ENCODE measurements around the gene ARHGEF16.

Gene ARHGEF16

DNA sequence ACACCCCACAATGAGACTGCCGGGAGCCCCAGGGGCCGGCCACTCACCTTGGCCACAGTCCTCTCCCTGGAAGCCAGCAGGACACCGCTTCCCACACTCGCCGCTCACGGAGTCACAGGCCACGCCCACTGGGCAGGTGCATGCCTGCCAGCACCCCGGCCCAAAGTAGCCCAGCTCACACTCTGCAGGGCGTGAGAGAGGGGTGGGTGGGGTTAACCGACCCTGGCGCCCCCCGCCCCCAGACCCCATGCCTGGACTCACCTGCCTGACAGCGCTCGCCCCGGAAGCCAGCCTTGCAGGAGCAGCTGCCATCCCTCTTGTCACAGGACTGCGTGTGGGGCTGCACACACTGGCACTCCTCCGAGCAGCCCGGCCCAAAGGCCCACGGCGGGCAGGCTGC, 50.7 kb downstream of the ARHGEF16 start:
- no peak for DNase-seq

DNA sequence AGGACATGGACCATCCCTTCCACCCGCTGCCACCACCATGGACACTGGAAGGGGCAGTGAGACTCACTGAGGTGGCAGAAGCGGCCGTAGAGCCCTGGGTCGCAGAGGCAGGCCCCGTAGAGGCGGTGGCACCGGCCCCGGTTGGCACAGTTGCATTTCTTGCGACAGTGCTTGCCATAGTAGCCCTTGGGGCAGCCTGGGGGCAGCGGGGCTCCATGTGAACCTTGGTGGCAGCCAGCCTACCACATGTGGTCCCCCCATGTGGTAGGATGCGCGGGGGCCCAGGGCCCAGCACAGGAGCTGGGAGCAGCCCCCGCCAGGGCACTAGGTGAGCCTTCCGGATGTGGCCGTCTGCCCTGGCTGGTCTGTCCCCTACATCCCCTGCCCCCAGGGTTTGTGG, 51.6 kb downstream of the ARHGEF16 start:
- no peak for DNase-seq

DNA sequence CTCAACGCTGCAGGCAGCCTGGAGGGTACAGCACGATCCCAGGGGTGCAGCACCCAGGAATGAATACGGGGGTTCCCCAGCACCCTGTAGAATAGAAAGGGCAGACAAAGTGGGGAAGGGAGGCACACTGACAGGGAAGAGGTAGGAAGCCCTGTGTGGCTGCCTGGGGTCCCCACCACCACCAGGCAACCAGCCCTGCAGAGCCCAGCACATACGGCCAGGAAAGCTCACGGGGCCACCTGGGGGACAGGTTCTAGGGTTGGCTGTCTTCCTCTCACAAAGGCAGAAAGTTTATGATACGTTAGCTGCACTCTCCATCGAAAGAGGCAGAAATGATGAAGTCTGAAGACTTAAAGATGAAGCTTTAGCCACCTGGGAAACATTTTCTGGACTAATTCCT, 52.5 kb downstream of the ARHGEF16 start:
- DNase-seq, result no peak

DNA sequence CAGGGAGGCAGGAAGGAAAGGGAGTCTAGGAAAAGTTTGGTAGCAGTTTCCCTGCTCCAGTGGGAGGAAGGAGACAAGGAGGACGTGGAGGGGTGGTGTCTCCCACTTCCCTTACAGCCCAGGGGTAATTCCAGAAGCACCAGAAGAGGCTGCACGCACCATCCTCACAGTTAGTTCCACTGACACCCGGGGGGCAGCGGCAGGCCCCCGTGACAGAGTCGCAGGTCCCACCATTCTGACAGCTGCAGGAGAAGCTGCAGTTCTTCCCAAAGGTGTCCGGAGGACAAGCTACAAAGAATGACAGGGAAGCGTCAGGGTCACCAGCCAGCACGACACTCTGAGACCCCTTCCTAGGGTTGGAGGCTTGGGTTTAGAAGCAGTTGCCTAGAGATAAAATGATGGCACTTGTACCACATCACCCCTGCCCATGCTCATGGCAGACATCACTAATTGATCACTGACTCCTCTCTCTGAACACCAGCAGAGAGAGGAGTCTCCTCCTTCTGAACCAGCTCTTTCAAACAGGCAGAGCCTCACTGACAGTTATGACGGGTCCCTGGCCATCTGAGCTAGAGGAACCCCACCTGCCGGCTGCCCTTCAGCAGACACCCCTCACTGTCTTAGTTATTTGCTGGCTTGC, 53.3 kb downstream of the ARHGEF16 start:
- DNase-seq, result no peak

DNA sequence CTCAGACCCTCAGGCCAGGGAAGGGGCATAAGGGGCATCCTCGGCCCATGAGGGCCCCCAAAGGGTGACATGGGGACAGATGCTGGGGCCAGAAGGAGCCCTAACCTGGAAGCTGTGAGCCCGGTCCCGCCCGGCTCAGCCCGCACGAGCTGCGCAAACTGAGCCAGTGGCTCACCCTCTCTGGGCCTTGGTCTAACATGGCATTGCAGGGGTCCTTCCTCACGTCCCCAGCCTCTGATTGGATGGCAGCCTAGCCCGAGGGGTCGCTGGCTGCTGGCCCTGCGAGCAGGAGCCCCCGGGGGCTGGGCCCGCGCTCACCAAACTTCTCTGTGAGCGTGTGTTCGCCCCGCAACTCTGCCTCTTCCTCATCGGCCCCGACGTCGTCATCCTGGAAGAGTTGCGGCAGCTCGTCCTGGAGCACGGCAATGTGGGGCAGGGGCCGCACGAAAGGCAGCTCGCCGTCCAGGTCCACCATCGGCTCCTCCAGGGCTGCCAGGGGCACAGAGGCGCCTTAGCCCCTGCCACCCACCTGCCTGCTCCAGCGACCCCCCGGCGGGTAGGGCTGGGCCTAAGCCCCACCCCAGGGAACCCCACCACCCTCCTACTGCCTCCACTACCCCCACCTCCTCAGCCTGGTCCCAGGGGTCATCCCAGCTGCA, 54.4 kb downstream of the ARHGEF16 start:
- DNase-seq, result no peak

DNA sequence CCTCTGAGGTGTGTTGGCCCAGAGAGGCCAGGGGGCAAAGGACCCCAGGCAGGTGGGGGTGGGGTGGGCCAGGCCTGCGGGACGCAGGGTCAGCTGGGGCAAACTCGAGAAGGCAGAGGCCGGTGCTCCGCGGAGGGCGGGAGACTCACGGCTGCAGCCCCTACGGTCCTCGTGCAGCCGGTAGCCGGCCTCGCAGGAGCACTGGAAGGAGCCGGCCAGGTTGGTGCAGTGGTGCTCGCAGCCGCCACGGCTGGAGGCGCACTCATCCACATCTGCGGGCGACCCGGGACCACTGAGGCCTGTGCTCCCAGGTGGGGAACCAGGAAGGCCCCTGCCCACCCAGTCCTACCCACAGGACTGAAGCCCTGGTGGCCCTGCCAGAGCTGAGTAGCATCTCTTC, 55.3 kb downstream of the ARHGEF16 start:
- DNase-seq, result no peak

DNA sequence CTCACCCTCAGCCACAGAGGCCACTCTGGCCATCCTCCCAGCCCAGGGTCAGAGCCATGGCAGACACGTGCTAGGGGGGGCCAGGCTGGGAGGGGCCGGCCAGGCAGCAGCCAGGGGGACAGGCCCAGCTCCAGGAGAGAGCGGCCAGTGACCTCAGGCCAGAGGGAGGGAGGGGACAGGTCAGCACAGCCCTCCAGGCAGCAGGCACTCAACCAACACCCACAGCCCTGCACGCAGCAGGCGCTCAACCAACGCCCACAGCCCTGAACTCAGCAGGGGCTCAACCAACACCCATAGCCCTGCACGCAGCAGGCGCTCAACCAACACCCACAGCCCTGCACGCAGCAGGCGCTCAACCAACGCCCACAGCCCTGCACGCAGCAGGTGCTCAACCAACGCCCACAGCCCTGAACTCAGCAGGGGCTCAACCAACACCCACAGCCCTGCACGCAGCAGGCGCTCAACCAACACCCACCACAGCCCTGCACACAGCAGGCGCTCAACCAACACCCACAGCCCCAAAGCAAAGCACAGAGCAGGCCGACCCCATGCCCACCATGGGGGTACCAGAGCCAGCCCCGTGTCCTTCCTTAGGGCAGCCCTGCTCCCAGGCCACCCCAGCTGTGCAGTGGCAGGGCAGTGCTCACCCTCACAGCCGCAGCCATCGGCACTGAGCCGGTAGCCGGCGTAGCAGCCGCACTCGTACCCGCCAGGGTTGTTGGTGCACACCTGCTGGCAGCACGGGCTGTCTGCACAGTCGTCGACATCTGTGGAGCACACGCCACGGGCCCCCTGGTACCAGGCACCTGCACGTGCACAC, 55.9 kb downstream of the ARHGEF16 start:
- DNase-seq, result no peak

DNA sequence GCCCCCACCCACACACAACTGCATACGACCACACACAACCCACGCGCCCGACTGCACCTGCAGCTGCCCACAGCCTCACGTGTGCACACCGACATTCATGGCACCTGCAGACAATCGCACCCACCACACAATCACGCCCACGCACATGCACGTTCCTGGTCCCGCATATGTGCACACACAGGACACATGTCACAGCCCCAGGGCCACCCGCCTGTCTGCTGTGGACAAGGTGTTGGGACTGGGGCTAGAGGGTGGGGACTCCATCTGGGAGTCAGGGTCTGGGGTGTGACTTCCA, 56.4 kb downstream of the ARHGEF16 start:
- no peak for DNase-seq

DNA sequence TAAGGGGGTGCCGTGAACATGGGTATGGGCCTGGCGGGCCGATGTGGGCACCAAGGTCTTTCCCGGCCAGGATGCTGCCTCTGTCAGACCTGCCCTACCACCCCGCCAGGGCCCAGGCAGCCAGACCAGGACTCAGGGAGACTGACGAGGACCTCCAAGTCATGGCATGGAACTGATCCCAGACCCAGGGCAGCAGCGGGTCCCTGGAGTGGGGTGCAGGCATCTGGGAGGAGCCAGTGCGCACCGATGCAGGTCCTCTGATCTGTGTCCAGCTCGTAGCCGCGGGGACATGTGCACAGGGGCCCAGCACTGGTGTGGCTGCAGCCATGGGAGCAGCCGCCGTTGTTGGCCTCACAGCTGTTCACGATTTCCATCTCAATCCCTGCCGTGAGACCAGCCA, 56.8 kb downstream of the ARHGEF16 start:
- DNase-seq, result no peak

DNA sequence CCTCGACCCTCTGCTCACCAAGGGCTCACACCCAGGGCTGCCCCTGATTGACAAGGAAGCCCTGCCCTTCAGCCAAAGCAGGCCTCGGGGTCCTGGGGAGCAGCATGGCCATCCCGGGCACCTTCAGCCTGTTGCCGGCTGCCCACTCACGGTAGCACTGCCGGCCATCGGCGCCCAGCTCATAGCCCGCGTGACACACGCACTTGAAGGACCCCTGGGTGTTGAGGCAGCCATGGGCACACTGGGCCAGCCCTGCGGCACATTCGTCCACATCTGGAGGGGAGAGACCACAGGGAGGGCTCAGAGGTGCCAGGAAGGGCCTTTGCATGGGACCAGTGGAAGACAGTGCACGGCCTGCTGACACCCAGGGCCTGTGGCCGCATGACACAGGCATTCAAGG, 57.4 kb downstream of the ARHGEF16 start:
- DNase-seq, result no peak

DNA sequence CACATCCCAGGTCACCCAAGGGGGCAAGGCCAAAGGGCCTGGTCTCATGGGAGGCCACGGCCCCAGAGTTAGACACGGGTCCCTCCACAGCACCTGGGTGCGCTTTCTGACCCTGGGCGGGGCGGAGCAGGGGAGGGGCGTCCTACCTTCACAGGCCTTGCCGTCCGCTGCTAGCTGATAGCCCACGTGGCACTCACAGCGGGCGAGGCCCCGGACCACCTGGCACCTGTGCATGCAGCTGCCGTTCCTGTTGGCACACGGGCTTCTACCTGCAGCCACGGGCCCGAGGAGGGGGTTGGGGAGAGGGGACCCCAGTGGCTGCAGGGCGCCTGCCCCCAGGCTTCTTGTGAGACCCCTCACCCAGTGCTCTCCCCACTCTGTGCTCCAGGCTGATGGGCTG, 59.9 kb downstream of the ARHGEF16 start:
- DNase-seq, result no peak

DNA sequence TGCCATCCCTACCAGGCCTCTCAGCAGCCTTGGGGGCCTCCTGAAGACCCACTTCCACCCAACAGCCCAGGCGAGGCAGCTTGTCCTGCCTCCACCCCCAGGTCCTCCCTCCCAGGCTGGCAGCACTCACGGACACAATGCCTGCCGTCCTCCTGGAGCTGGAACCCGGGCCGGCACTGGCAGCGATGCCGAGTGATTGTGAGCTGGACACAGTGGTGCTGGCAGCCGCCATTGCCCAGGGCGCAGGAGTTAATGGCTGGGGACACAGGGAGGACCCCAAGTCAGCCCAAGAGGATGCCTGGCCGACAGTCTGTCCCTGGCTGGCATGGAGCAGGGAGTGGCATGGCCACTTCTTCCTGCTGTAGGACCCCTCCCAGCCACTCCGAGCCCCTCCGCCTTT, 60.8 kb downstream of the ARHGEF16 start:
- no peak for DNase-seq

DNA sequence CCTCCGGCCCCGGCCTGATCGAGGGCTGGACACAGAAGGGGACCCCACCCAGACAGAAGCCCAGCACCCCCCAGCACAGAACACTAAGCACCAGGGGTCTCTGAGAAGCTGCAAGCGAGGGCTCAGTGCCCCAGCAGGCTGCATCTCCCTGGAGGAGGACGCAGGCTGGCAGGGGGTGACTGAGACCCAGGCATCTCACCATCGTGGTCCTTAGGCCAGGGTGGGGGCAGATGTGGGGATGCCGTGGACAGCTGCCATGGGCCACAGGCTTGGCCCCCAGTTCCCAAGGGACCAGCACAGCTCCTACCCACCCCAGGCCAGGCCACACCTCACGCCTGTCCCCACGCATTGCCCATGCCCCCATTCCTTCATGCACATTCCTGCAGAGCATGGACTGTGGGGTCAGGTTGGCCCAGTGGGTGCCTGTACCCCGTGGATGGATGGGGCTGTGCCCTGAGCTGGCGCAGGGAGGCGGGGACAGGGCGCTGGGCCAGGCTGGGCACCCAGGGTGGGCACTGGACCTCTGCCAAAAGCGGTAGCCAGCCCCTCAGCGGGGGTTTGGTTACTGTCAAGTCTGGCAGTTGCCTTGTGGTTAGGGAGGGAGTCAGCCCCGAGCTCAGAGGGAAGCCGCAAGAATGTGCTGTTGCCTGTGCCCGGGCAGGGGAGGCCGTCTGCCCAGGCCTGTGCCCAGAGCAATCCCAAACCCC, 61.5 kb downstream of the ARHGEF16 start:
- DNase-seq, result no peak

DNA sequence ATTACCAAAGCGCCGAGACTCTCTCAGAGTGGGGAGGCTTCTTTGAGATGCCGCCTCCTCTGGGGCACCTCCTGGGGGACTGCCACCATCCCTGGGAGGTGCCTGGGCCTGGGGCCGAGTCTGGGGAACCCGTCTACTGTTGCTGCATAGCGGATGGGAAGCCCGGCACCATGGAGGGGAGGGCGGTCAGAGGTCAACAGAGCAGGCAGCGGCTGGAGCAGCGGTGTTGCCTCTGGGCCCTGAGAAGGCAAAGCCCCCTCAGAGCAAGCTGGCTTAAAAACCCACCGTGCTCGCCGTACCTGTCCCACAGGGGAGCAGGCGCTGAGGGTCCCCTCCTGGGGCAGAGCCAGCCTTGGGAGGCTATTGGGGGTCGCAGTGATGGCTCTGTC, 62.0 kb downstream of the ARHGEF16 start:
- no peak for DNase-seq

DNA sequence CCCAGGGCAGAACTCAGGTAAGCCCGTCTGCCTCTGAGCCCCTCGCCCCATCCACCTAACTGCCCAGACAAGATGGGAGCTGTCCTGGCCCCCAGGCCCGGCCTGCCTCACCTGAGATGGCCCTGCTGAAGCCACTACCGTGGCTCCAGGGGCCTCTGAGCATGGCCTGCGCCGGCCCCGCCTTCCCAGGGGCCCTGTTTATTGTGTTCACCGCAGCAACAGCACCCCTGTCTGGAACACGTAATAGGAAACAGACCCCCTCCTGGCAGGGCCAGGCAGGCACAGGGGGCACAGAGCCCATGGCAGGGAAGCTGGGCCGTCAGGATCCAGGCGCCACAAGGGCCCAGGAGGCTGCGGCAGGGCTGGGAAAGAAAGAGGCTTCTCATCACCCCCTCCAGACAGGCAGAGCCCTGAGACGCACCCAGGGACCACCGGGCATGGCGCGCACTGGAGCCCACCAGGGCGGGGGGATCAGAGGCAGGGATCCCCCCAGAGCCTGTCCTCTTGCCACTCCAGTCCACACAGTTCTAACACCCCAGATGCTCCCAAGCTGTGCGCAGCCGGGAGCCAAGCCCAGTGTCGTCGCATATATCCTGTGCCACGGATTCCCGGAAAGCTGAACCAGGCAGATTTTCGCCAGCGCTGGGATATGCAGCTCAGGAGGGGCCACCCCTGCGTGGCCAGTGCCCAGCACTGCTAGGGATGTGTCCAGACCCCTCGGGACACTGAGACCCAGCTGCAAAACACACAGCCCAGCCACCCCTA, 62.6 kb downstream of the ARHGEF16 start:
- no peak for DNase-seq

DNA sequence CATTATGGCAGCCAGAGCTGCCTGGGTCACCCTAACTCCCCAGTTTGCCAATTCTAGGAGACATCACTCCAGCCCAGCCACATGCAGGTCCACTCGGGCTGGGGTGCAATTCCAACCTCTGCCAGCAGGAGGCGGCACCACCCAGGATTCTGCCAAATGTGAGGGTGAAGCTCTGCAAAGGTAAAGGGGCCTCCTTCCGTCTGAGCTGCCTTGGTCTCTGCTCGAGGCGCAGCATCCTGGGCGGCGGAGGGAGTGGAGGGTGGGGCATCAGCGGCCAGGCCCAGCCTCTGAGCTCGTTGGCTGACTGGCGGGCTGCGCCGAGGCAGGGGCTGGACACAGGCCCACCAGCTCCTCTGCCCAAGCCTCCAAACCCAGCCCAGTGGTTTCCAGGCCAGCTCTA, 63.8 kb downstream of the ARHGEF16 start:
- no peak for DNase-seq

DNA sequence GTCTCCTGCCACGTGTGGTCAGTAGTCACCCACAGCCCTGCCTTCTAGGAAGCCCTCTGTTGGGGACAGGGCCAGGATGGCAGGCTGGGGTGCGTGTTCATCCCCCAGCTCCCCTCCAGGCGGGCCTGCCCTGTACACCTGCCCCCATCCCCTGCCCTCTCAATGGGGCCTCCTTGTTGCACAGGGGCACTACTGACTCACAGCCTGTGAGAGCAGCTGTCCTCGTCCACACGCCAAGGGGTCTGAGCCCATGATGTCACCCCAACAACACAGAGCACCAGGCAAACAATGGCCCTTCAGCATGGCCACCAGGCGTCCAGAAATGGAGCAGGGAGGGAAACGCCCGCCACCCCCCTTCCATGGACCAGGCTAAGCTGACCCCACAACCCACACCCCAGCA, 64.3 kb downstream of the ARHGEF16 start:
- DNase-seq, result no peak

DNA sequence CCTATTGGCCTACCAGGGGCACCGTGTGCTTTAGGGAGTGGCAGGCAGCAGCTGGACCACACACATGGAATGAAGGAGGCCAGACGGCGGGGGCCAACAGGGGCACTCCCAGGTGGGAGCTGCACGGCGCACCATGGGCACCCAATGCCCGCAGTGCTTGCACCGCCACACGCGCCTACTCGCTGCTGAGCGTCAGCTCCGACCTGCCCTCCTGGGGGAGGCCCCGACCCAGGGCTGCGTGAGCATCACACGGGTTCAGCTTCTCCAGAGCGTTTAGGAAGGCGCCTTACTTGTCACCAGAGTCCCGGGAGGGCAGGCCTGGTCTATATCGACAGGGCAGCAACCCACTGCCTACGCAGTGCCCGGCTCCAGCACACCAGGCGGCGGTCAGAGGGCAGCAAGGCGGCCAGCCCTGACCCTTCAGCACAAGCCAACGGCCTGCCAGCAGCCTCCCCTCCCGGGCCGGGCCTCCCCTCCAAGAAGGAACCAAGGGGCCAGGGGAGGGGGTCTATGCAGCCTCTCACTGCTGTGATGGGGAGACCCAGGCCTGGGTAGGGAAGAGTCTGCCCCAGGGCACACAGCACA, 64.9 kb downstream of the ARHGEF16 start:
- no peak for DNase-seq

DNA sequence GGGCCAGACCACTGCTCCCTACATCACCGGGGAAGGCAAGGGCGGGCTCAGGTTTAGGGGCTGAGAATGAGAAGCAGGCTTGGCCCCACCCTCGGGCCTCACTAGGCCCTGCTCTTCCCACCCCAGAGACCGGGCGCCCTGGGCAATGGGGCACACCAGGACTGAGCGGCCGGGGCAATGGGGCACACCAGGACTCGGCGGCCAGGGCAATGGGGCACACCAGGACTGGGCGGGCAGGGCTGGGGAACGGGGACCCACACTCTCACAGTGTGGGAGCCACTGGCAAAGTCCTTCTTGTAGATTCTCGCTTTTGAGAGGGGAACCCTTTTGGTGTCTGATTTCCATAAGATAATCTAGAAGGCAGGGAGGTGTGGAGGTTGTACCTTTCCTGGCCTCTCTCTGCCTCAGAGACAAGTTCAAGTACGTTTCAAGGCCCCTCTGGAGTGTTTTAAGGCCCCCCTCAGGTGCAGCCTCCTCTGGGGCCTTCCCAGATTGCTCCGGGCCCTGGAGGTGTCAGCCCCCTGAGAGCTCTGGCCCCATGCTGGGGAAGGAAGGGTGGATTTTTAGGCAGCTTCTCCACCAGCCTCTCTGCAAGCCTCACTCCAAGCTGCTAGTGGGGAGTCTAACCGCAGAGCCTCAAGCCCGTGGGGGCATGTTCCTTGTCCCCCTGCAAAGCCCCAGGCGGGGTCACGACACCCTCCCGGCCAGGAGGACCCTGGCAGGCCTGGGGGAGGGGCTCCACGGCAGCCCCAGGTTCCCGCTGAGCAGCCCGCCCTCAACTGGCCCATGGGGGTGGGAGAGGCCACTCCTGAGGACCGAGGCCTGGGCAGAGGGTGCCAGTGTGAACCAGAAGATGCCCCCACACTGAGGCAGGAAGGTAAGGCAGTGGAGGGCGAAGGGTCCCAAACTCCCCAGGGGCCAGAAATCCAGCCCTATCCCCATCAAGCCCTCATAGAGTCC, 66.2 kb downstream of the ARHGEF16 start:
- DNase-seq, result no peak

DNA sequence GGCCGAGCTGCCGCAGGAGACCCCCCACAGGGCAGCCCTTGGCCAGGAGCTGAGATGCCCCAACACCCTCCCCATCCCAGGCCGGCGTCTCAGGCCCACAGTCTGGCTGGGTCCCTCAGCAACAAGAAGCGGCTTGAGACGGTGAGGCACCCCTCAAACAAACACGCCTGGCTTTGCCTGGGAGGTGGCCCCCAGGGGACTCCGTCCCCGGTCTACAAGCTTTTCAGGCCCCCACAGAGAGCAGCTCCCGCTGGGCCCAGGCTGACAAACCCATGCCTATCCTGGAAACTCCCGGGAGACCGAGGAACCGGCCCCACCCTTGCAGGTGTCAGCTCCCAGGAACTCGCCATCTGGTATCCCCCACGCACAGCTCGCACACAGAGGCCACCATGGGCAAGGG, 67.0 kb downstream of the ARHGEF16 start:
- no peak for DNase-seq

DNA sequence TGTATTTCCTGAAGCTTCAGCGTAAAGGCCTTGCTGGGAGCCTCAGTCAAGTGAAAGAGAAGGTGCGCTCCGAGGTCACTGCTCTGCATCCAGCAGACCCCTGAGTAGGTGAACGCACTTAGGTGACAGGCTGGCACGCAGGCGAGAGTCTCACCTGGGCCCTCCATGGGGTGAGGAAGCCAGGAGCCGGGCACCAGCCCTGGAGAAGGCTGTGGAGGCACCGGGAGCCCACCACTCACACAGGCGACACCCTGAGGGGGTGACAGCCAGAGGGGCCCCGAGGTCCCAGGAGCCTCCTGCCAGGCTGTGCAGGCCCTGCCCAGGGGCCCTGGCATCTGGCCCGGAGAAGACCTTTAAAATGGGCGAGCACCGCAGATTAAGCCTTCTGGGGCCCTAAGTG, 67.6 kb downstream of the ARHGEF16 start:
- DNase-seq, result no peak

Measured in SHP77 treated with DMSO at 0.1 percent for 48 hours (cell line).